Hematopoietic multipotent progenitor cell treated with erythropoietin and hydrocortisone succinate and interleukin-3 and kit ligand, for 6 days (in vitro differentiated cells): Measurements from ENCODE around the gene SHCBP1L.

Experiments used
- DNase-seq: peaks from one replicate; pipeline ENCODE4 v3.0.0-alpha.2; 2015

The SHCBP1L gene

GRCh38 chr1:182952677-182953444 lies at the start of gene SHCBP1L:
Gene SHCBP1L, minus strand, starts transcription at chr1:182953166. Its CDS starts 33 bp downstream, at chr1:182953133.
- DNase-seq = no peak

GRCh38 chr1:183002267-183002666 lies 49.3 kb upstream of the SHCBP1L start:
- no peak for DNase-seq

- no peak for DNase-seq
Measured at GRCh38 chr1:183000167-183000962, 47.4 kb upstream of the SHCBP1L start.

GRCh38 chr1:182998482-182998881 lies 45.5 kb upstream of the SHCBP1L start:
- DNase-seq = no peak

GRCh38 chr1:182996816-182997215 lies 43.9 kb upstream of the SHCBP1L start:
- DNase-seq = peak; percentile 22

GRCh38 chr1:182995894-182996293 lies 42.9 kb upstream of the SHCBP1L start:
- DNase-seq = peak; percentile 56

GRCh38 chr1:182993746-182994145 lies 40.8 kb upstream of the SHCBP1L start:
- peak; percentile 10 for DNase-seq

GRCh38 chr1:182990413-182991144 lies 37.6 kb upstream of the SHCBP1L start:
- DNase-seq = no peak

GRCh38 chr1:182985876-182986275 lies 32.9 kb upstream of the SHCBP1L start:
- no peak for DNase-seq

- DNase-seq = no peak
Measured at GRCh38 chr1:182984621-182985020, 31.7 kb upstream of the SHCBP1L start.

GRCh38 chr1:182984138-182984537 lies 31.2 kb upstream of the SHCBP1L start:
- no peak for DNase-seq

- peak; percentile 5 for DNase-seq
Measured at GRCh38 chr1:182978151-182978853, 25.3 kb upstream of the SHCBP1L start.

GRCh38 chr1:182977480-182977879 lies 24.5 kb upstream of the SHCBP1L start:
- no peak for DNase-seq

- DNase-seq = no peak
Measured at GRCh38 chr1:182974506-182975191, 21.7 kb upstream of the SHCBP1L start.

GRCh38 chr1:182972829-182973228 lies 19.9 kb upstream of the SHCBP1L start:
- DNase-seq = no peak

GRCh38 chr1:182972231-182972630 lies 19.3 kb upstream of the SHCBP1L start:
- DNase-seq = no peak

GRCh38 chr1:182971219-182971618 lies 18.3 kb upstream of the SHCBP1L start:
- DNase-seq = no peak

- no peak for DNase-seq
Measured at GRCh38 chr1:182968836-182969734, 16.1 kb upstream of the SHCBP1L start.

GRCh38 chr1:182968151-182968741 lies 15.3 kb upstream of the SHCBP1L start:
- DNase-seq = no peak

- no peak for DNase-seq
Measured at GRCh38 chr1:182965861-182966260, 12.9 kb upstream of the SHCBP1L start.

- DNase-seq = no peak
Measured at GRCh38 chr1:182965096-182965495, 12.1 kb upstream of the SHCBP1L start.
